Dedifferentiated amniotic fluid mesenchymal stem cell (primary cell): Measurements from ENCODE around the gene KLF2.
"Not testable (repeated sequence)": the region's sequence is repeated elsewhere in the genome, so short reads cannot be mapped to it uniquely, and the experiment has no call there.

Experiments
- DNase-seq: peaks from one replicate; pipeline ENCODE4 v3.0.0-alpha.2; 2016; ENCODE audit errors: extremely low spot score

KLF2 gene

GRCh38 chr19:16336571-16336970, 11.9 kb downstream of the KLF2 start:
- DNase-seq = peak; percentile 72

GRCh38 chr19:16337809-16338469, 13.3 kb downstream of the KLF2 start:
- DNase-seq = no peak

GRCh38 chr19:16338470-16339360, 14.1 kb downstream of the KLF2 start:
- peak; percentile 64 for DNase-seq

GRCh38 chr19:16339361-16339725, 14.7 kb downstream of the KLF2 start:
- DNase-seq = no peak

GRCh38 chr19:16340092-16340491, 15.5 kb downstream of the KLF2 start:
- no peak for DNase-seq

GRCh38 chr19:16340654-16341053, 16.0 kb downstream of the KLF2 start:
- DNase-seq = no peak

GRCh38 chr19:16342002-16342715, 17.5 kb downstream of the KLF2 start:
- no peak for DNase-seq

GRCh38 chr19:16343156-16343555, 18.5 kb downstream of the KLF2 start:
- DNase-seq = no peak

- no peak for DNase-seq
Observed at GRCh38 chr19:16345457-16345856, 20.8 kb downstream of the KLF2 start.

- not testable (repeated sequence) for DNase-seq
Observed at GRCh38 chr19:16347099-16347498, 22.5 kb downstream of the KLF2 start.

- DNase-seq = no peak
Observed at GRCh38 chr19:16347706-16348105, 23.1 kb downstream of the KLF2 start.

- no peak for DNase-seq
Observed at GRCh38 chr19:16349551-16350152, 25.0 kb downstream of the KLF2 start.

- DNase-seq = no peak
Observed at GRCh38 chr19:16351133-16351809, 26.6 kb downstream of the KLF2 start.

GRCh38 chr19:16355293-16356043, 30.8 kb downstream of the KLF2 start:
- DNase-seq = no peak

GRCh38 chr19:16358456-16358855, 33.8 kb downstream of the KLF2 start:
- DNase-seq = no peak

- DNase-seq = no peak
Observed at GRCh38 chr19:16359074-16359473, 34.4 kb downstream of the KLF2 start.

- DNase-seq = no peak
Observed at GRCh38 chr19:16359964-16360363, 35.3 kb downstream of the KLF2 start.

- no peak for DNase-seq
Observed at GRCh38 chr19:16360738-16361137, 36.1 kb downstream of the KLF2 start.

GRCh38 chr19:16361254-16361653, 36.6 kb downstream of the KLF2 start:
- DNase-seq = no peak

GRCh38 chr19:16361926-16362325, 37.3 kb downstream of the KLF2 start:
- DNase-seq = no peak
